Vagina (tissue), 2 donors: ENCODE data around the gene SDHAF4.

ENCODE experiments used
- CTCF ChIP-seq, 3 experiments: fragments of 450-650 bp in 2 of 3; fragments of 200-600 bp in 1 of 3; sonication (generic) in 1 of 3; IDR thresholded peaks; one replicate each; pipeline ENCODE4 v1.5.1; 2017 to 2019; ENCODE audit warnings: antibody characterized with exemption in 3 of 3, mild to moderate bottlenecking in 2 of 3, moderate library complexity in 2 of 3
- POLR2AphosphoS5 ChIP-seq, 2 donors: sonication (generic); formaldehyde crosslinking; IDR thresholded peaks; one replicate each; pipeline ENCODE4 v1.9.0; 2017; ENCODE audit warnings: antibody characterized with exemption in 2 of 2, mild to moderate bottlenecking in 2 of 2, low read depth in 1 of 2; ENCODE audit not compliant: insufficient read depth in 1 of 2

DNA sequence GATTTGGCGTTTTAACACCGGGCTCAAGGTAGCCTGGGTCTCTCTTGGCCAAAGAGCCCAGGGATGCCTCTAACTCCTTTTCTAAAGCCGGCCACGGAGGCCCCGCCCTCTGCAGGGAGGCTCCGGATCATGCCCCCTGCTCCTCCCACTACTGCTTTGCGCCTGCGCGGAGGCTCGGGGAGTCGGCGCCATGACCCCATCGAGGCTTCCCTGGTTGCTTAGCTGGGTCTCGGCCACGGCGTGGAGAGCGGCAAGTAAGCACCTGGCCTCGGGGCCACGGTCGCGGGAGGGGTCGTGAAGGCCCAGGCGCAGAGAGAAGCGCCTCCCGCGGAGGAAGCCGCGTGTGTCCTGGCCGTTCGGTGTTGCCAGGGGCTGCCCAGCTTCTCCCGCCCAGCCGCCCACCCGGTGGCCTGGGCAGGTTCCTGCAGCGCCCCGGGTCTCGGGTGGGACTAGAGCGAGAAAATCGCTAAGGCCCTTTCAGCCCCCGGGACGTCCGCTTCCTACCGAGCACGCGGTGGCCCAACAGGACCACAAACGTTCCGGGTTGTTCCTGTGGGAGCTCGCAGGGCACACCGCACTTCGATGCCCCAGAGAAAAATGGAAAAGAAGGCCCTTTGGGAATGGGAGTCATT, at the start of gene SDHAF4:
- no peak for TF ChIP-seq CTCF (IDR thresholded peaks at IDR 0.05)
- TF ChIP-seq POLR2AphosphoS5 (IDR thresholded peaks at IDR 0.05; ENCODE audit: insufficient read depth in 1 of 2, low read depth in 1 of 2), result peak; percentile 89 to 95
